HCT116 (cell line): ENCODE results near the gene ACSM6.

Experiments
- CEBPB ChIP-seq: IDR thresholded peaks from 2 replicates; pipeline ENCODE4 v1.6.1; 2012; ENCODE audit warnings: low read depth
- CTCF ChIP-seq, 3 experiments: fragments of 200-600 bp in 1 of 3; sonication (generic) in 1 of 3; IDR thresholded peaks in 2 of 3; conservative IDR thresholded peaks in 1 of 3; 2 replicates each; pipeline ENCODE4 v1.5.1; 2012 to 2017; ENCODE audit warnings: low read depth in 2 of 3, low read length in 2 of 3, antibody characterized with exemption in 1 of 3, borderline replicate concordance in 1 of 3, control low read depth in 1 of 3, mild to moderate bottlenecking in 1 of 3, mixed read lengths in 1 of 3, mixed run types in 1 of 3, moderate library complexity in 1 of 3; ENCODE audit not compliant: insufficient read depth in 1 of 3
- EZH2 ChIP-seq: fragments of 200-600 bp; sonication (generic); IDR thresholded peaks from 2 replicates; pipeline ENCODE4 v1.6.1; 2017; ENCODE audit warnings: antibody characterized with exemption, mixed run types
- EZH2phosphoT487 ChIP-seq: fragments of 200-600 bp; IDR thresholded peaks from 2 replicates; pipeline ENCODE4 v1.6.1; 2018; ENCODE audit warnings: antibody characterized with exemption, borderline replicate concordance
- MAX ChIP-seq: IDR thresholded peaks from 2 replicates; pipeline ENCODE4 v1.6.1; 2012
- POLR2A ChIP-seq: IDR thresholded peaks from 2 replicates; pipeline ENCODE4 v1.7.0; 2011; ENCODE audit warnings: borderline replicate concordance; ENCODE audit not compliant: insufficient read depth, insufficient read length; ENCODE audit errors: extremely low read depth
- POLR2AphosphoS5 ChIP-seq: IDR thresholded peaks from 2 replicates; pipeline ENCODE4 v1.6.1; 2011; ENCODE audit warnings: mild to moderate bottlenecking, low read depth, low read length, moderate library complexity
- REST ChIP-seq: IDR thresholded peaks from 2 replicates; pipeline ENCODE4 v1.6.1; 2012; ENCODE audit warnings: low read depth
- SP1 ChIP-seq: IDR thresholded peaks from 2 replicates; pipeline ENCODE4 v1.6.1; 2012; ENCODE audit warnings: low read depth
- SRF ChIP-seq: IDR thresholded peaks from 2 replicates; pipeline ENCODE4 v1.6.1; 2012; ENCODE audit warnings: low read depth
- ZNF274 ChIP-seq: fragments of 200-500 bp; sonication (Bioruptor generic); IDR thresholded peaks from 2 replicates; pipeline ENCODE4 v1.6.1; 2014; ENCODE audit warnings: mild to moderate bottlenecking, low read depth, low read length, inconsistent platforms

- TF ChIP-seq CTCF (IDR thresholded peaks at IDR 0.05 in 2 of 3, conservative IDR thresholded peaks at IDR 0.05 in 1 of 3; ENCODE audit: borderline replicate concordance in 1 of 3, insufficient read depth in 1 of 3, low read depth in 2 of 3, low read length in 2 of 3) (no peak), ZNF274 (no peak), EZH2 (no peak), EZH2phosphoT487 (no peak), MAX (0 out of 2 replicates have a peak, but pooled peaks have one; percentile 5), POLR2A (no peak), REST (no peak), SP1 (no peak), POLR2AphosphoS5 (no peak), CEBPB (no peak), SRF (no peak)
These were observed 69.8 kb downstream of the ACSM6 start for GRCh38 chr10:95263864-95264226.
